Colonic mucosa (tissue), 4 donors: ENCODE data around the gene ASCC3. TPM values are rescaled to one million over a fixed set of nuclear protein-coding genes. Genes with fewer than 3 reads are reported as not detected.

Source experiments
- DNase-seq: peaks from one replicate; pipeline ENCODE4 v3.0.0-alpha.2; 2020
- H3K27ac ChIP-seq: fragments of 200-600 bp; one replicate; pipeline ENCODE4 v1.8.0; 2021
- H3K27me3 ChIP-seq: fragments of 200-600 bp; one replicate; pipeline ENCODE4 v1.8.0; 2021
- H3K36me3 ChIP-seq: fragments of 200-600 bp; one replicate; pipeline ENCODE4 v1.8.0; 2021
- H3K4me1 ChIP-seq: fragments of 200-600 bp; one replicate; pipeline ENCODE4 v1.8.0; 2021; ENCODE audit warnings: mild to moderate bottlenecking
- H3K4me3 ChIP-seq: fragments of 200-600 bp; one replicate; pipeline ENCODE4 v1.8.0; 2021
- H3K9ac ChIP-seq, 2 donors: one replicate each; pipeline ENCODE4 v1.7.0; 2013; ENCODE audit warnings: control low read depth in 2 of 2, low read depth in 2 of 2, low read length in 2 of 2
- H3K9me3 ChIP-seq: fragments of 200-600 bp; one replicate; pipeline ENCODE4 v1.8.0; 2021
- intact Hi-C: fragments of 100-400 bp; cut with DNase I; formaldehyde crosslinking; loops from one replicate; pipeline ENCODE4 v1.14.1; 2022
- total RNA-seq, 2 donors: library from RNA; stranded (reverse); fragmentation: NEBNext Ultra II Directional in 1 of 2; extraction: Animal tissue kit (Norgen Biotek cat#: 25700) in 1 of 2; gene quantifications; one replicate each; pipeline ENCODE4 v1.2.1, GENCODE V29; 2021
- TF ChIP-seq, protein P1 (sequence below): fragments of 200-600 bp; IDR thresholded peaks from one replicate; pipeline ENCODE4 v1.8.0; 2022; ENCODE audit warnings: antibody characterized with exemption, mild to moderate bottlenecking
- donor health status: healthy.
- donor health status: DM: no; HTN: no; CAD: no.
- donor health status: DM: no; HTN: no; CAD: no.

ASCC3 gene
- total RNA-seq, 2 donors from 2014 or later: 33.7 to 41.9 TPM

DNA sequence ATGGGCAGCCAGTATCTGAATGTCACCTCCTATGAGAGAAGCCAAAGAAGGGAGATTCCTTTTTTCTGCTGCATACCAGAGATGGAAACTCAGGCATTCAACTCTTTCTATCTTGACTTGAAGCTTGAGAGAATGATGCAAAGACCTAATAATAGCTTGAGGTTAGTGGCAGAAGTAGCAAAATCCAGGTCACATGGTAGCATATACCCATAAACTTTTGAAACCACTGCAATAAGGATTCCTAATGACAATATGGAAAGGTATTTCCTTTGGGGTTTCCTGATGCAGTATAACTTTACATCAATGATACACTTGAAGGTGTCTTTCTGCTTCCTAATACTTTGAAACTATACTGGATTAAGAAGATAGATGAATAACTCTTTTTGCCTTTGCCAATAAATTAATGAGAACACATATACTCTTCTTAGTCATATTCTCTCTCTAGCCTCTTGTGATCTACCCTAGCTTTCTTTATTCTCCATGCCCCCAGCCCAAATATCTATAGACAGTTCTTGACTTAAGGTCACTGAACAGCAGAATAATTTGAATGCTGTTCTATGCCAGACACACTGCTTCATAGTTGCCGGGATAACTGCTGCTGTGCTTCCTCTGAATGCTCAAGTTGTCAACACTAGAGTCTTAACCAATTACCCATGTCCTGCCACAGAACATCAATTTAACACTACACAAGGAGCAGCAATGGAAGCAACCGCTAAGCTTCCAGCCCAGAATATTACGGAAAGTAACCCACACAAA lies 260.9 kb downstream of the ASCC3 start:
- Histone ChIP-seq H3K4me3 (no peak overlapping the region), H3K36me3 (no peaks in the 10 kb centered on the region), H3K9me3 (no peaks in the 10 kb centered on the region), H3K4me1 (no peaks in the 10 kb centered on the region), H3K27ac (no peak overlapping the region), H3K9ac (no peak overlapping the region), H3K27me3 (no peaks in the 10 kb centered on the region)
- intact Hi-C loops: no loop called here
- TF ChIP-seq, protein P1, sequence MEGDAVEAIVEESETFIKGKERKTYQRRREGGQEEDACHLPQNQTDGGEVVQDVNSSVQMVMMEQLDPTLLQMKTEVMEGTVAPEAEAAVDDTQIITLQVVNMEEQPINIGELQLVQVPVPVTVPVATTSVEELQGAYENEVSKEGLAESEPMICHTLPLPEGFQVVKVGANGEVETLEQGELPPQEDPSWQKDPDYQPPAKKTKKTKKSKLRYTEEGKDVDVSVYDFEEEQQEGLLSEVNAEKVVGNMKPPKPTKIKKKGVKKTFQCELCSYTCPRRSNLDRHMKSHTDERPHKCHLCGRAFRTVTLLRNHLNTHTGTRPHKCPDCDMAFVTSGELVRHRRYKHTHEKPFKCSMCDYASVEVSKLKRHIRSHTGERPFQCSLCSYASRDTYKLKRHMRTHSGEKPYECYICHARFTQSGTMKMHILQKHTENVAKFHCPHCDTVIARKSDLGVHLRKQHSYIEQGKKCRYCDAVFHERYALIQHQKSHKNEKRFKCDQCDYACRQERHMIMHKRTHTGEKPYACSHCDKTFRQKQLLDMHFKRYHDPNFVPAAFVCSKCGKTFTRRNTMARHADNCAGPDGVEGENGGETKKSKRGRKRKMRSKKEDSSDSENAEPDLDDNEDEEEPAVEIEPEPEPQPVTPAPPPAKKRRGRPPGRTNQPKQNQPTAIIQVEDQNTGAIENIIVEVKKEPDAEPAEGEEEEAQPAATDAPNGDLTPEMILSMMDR: no peak
- DNase-seq: no peak

GRCh38 chr6:100618351-100618671 lies 262.8 kb downstream of the ASCC3 start:
- TF ChIP-seq, protein P1: no peak
- Histone ChIP-seq H3K27ac (no peak overlapping the region), H3K36me3 (no peaks in the 10 kb centered on the region), H3K27me3 (no peaks in the 10 kb centered on the region), H3K4me1 (no peaks in the 10 kb centered on the region), H3K4me3 (no peak overlapping the region), H3K9me3 (no peaks in the 10 kb centered on the region), H3K9ac (no peak overlapping the region)
- intact Hi-C loops: no loop called here
- DNase-seq: no peak

DNA sequence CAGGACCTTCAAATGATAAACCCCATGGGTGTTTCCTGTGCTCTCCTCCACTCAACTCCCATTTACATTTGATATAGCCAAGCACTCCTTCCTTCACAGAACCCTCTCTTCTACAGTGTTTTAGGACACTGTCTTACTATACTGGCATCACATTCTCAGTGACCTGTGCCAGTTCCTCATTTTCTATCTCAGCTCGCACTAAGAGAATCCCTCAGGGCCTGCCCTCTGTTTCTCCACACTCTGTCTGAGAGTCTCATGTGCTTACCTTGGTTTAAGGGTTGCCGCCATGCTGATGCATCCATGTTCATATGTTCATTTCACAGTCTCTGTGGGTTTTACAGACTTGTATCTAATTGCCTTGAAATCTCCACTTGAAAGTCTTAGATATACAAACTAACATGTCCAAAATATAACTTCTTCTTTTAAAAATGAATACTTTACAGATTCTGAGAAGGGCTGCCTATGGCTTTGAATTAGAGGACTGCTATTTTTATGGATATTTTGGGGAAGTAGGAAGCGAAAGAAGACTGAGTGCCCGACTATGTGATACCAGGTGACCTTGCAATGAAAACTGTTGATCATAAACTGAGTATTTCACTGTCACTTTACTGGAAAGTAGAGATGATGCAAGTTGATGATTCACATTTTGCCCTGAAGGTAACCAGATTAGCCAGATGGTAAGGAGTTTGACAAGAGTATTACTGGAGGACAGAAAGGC lies 263.3 kb downstream of the ASCC3 start:
- H3K4me1 ChIP-seq: no peaks in the 10 kb centered on the region
- intact Hi-C loops: no loop called here
- H3K9me3 ChIP-seq: no peaks in the 10 kb centered on the region
- no peak for DNase-seq
- H3K36me3 ChIP-seq: no peaks in the 10 kb centered on the region
- no peak overlapping the region for H3K27ac ChIP-seq
- H3K27me3 ChIP-seq: no peaks in the 10 kb centered on the region
- TF ChIP-seq, protein P1: no peak
- no peak overlapping the region for H3K9ac ChIP-seq
- H3K4me3 ChIP-seq: no peak overlapping the region

DNA sequence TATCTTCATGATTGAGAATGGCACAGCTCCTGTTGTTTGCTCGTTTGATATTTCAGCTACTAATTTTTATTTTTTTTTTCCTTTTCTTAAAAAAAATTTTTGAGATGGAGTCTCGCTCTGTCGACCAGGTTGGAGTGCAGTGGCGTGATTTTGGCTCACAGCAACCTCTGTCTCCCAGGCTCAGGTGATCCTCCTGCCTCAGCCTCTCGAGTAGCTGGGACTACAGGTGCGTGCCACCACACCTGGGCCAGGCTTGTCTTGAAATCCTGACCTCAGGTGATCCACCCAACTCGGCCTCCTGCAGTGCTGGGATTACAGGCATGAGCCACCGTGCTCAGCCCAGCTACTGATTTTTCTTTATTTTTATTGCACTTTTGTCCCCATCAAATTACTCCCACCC lies 266.2 kb downstream of the ASCC3 start:
- H3K27me3 ChIP-seq: no peaks in the 10 kb centered on the region
- no peak overlapping the region for H3K27ac ChIP-seq
- TF ChIP-seq, protein P1: no peak
- H3K9me3 ChIP-seq: no peaks in the 10 kb centered on the region
- no peaks in the 10 kb centered on the region for H3K4me1 ChIP-seq
- no peak overlapping the region for H3K9ac ChIP-seq
- H3K36me3 ChIP-seq: no peaks in the 10 kb centered on the region
- DNase-seq: no peak
- intact Hi-C loops: no loop called here
- H3K4me3 ChIP-seq: no peak overlapping the region

- Histone ChIP-seq H3K27ac (no peak overlapping the region), H3K4me1 (no peaks in the 10 kb centered on the region), H3K4me3 (no peak overlapping the region), H3K9me3 (no peaks in the 10 kb centered on the region), H3K27me3 (no peaks in the 10 kb centered on the region), H3K36me3 (no peaks in the 10 kb centered on the region), H3K9ac (no peak overlapping the region)
- DNase-seq: no peak
- TF ChIP-seq, protein P1: no peak
- intact Hi-C loops: no loop called here
Measured at GRCh38 chr6:100614386-100614785, 266.7 kb downstream of the ASCC3 start.
